Measurements from ENCODE around the gene EPS8L2. TPM values are rescaled to one million over a fixed set of nuclear protein-coding genes. Genes with fewer than 3 reads are reported as not detected.
A peak's percentile ranks its signal among the peaks of the same experiment; 100 is the strongest.

Gene EPS8L2
- total RNA-seq, 1 experiment from 2014 or later, result 92.8 TPM

DNA sequence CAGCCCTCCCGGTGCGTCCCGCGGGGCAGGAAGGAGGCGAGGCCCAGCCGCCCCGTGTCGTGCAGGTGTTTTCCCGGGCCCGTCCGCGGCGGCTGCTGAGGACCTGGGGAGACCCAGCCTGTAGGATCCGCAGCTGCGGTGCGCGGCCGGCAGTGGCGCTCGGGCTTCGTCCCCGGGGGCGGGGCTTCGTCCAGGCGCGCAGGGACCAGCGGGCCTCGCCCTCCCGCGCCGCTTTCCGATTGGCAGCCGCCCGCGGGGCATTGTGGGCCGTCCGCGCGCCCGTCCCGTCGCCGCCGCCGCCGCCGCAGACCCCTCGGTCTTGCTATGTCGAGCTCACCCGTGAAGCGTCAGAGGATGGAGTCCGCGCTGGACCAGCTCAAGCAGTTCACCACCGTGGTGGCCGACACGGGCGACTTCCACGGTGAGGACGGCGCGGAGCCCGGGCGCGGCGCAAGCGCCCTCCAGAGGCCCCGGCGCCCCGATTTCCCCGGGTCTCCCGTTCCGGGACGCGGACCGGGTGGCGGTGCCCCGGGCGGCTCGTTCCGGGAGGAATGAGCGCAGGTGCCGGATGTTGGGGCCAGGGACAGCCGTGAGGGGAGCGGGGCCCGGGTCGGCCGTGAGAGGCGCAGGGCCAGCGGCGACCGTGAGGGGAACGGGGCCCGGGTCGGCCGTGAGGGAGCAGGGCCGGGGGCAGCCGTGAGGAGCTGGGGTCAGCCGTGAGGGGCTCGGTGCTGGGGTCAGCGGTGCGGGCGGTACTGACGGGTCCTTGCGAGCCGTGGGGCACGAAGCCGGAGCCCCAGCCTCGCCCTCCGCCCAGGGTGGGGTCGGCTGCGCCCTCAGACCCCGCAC lies 41.4 kb downstream of the EPS8L2 start, which contains the start of gene TALDO1:
Gene TALDO1, plus strand, starts transcription at position 307 of the 849 bp plus-strand sequence. Its CDS starts 18 bp downstream, at position 325.
- Histone ChIP-seq H3K79me2 (ENCODE audit: insufficient read depth, low read length) (peaks cover 37% of the 10 kb centered on the region), H2AFZ (ENCODE audit: low read length) (no peak within 1 kb of the TSS), H2BK120ac (ENCODE audit: low read depth, low read length, poor library complexity, severe bottlenecking) (no peak within 1 kb of the TSS), H3K56ac (ENCODE audit: insufficient read length, low read depth, low read length) (no peak within 1 kb of the TSS), H4K20me1 (ENCODE audit: control insufficient read depth, insufficient read depth, insufficient read length) (no peaks in the 10 kb centered on the region), H2BK20ac (ENCODE audit: low read depth, low read length, poor library complexity, severe bottlenecking) (no peak within 1 kb of the TSS), H2AK5ac (ENCODE audit: insufficient read length, low read length) (no peak within 1 kb of the TSS), H3T11ph (ENCODE audit: low read length) (no peak within 1 kb of the TSS), H3K27ac (ENCODE audit: insufficient read length, low read depth, low read length) (peak within 1 kb of the TSS; percentile 50), H4K8ac (replicated peaks; ENCODE audit: insufficient read length, low read depth, low read length) (no peak within 1 kb of the TSS), H2BK15ac (ENCODE audit: low read depth, low read length) (no peak within 1 kb of the TSS; the same call in 1 of the 2 replicates), H3K14ac (ENCODE audit: insufficient read depth, low read length) (peak within 1 kb of the TSS; percentile 95), H3K9ac (ENCODE audit: extremely low read depth, insufficient read length, low read length) (peak within 1 kb of the TSS; percentile 92), H4K91ac (ENCODE audit: insufficient read length, low read depth, low read length) (peak within 1 kb of the TSS; percentile 28), H3K4ac (ENCODE audit: low read depth, low read length) (no peak within 1 kb of the TSS; the same call in 1 of the 2 replicates), H3K9me3 (ENCODE audit: control insufficient read depth, low read depth, low read length) (no peaks in the 10 kb centered on the region), H2BK5ac (ENCODE audit: insufficient read length, low read length) (no peak within 1 kb of the TSS), H3K4me1 (ENCODE audit: insufficient read depth, low read length) (no peaks in the 10 kb centered on the region; the same call in 1 of the 2 replicates), H3K27me3 (ENCODE audit: insufficient read depth, low read length) (no peaks in the 10 kb centered on the region), H3K79me1 (ENCODE audit: insufficient read depth, low read depth, low read length, poor library complexity, severe bottlenecking) (peaks cover 8% of the 10 kb centered on the region), H3K4me2 (ENCODE audit: insufficient read depth, insufficient read length, low read length) (peak within 1 kb of the TSS; percentile 98), H3K18ac (ENCODE audit: insufficient read length, low read depth, low read length) (peak within 1 kb of the TSS; percentile 73), H4K5ac (ENCODE audit: insufficient read length, low read depth, low read length) (no peak within 1 kb of the TSS), H3K23me2 (ENCODE audit: insufficient read length, low read depth, low read length, poor library complexity, severe bottlenecking) (peaks cover 10% of the 10 kb centered on the region), H2BK12ac (ENCODE audit: insufficient read length, low read depth, low read length) (no peak within 1 kb of the TSS), H3K23ac (ENCODE audit: insufficient read length, low read depth, low read length) (no peak within 1 kb of the TSS)
- Mint-ChIP-seq H3K27me3 (ENCODE audit: low read depth) (no peaks in the 10 kb centered on the region), H3K4me1 (peaks cover 24 to 37% of the 10 kb centered on the region in 2 experiments), H3K9me3 (no peaks in the 10 kb centered on the region), H3K36me3 (ENCODE audit: insufficient read depth in 1 of 3, low read depth in 3 of 3) (peaks cover 7 to 18% (median 10%) of the 10 kb centered on the region in 3 experiments), H3K4me3 (peak within 1 kb of the TSS; percentile 83 to 92), H3K27ac (peak within 1 kb of the TSS; percentile 97 to 98 (median 98))
- no CpG with 5 or more reads among the region's 112 CpGs for WGBS (ENCODE audit: extremely low coverage, insufficient read length, low lambda C conversion rate)
- TF ChIP-seq, protein P1, sequence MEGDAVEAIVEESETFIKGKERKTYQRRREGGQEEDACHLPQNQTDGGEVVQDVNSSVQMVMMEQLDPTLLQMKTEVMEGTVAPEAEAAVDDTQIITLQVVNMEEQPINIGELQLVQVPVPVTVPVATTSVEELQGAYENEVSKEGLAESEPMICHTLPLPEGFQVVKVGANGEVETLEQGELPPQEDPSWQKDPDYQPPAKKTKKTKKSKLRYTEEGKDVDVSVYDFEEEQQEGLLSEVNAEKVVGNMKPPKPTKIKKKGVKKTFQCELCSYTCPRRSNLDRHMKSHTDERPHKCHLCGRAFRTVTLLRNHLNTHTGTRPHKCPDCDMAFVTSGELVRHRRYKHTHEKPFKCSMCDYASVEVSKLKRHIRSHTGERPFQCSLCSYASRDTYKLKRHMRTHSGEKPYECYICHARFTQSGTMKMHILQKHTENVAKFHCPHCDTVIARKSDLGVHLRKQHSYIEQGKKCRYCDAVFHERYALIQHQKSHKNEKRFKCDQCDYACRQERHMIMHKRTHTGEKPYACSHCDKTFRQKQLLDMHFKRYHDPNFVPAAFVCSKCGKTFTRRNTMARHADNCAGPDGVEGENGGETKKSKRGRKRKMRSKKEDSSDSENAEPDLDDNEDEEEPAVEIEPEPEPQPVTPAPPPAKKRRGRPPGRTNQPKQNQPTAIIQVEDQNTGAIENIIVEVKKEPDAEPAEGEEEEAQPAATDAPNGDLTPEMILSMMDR (conservative IDR thresholded peaks at IDR 0.05), result 0 out of 3 replicates have a peak, but pooled peaks have one; percentile 16
- peak; percentile 93 for DNase-seq
